Smooth muscle cell of the coronary artery (primary cell): ENCODE data around the gene NAV1. TPM values are rescaled to one million over a fixed set of nuclear protein-coding genes. Genes with fewer than 3 reads are reported as not detected.

Source experiments
- total RNA-seq: library from RNA; depleted of rRNA; stranded (reverse); fragments of >200 nt; gene quantifications from 2 replicates; pipeline ENCODE4 v1.2.3, GENCODE V29; 2014; ENCODE audit warnings: low replicate concordance

NAV1 gene
- 6.9 and 26.6 TPM in 2 replicates for total RNA-seq

GRCh38 chr1:201538612-201539551, at the start of gene NAV1:
NAV1 (plus strand) TSS chr1:201539127; CDS start chr1:201622885, 83,758 bp downstream.

DNA sequence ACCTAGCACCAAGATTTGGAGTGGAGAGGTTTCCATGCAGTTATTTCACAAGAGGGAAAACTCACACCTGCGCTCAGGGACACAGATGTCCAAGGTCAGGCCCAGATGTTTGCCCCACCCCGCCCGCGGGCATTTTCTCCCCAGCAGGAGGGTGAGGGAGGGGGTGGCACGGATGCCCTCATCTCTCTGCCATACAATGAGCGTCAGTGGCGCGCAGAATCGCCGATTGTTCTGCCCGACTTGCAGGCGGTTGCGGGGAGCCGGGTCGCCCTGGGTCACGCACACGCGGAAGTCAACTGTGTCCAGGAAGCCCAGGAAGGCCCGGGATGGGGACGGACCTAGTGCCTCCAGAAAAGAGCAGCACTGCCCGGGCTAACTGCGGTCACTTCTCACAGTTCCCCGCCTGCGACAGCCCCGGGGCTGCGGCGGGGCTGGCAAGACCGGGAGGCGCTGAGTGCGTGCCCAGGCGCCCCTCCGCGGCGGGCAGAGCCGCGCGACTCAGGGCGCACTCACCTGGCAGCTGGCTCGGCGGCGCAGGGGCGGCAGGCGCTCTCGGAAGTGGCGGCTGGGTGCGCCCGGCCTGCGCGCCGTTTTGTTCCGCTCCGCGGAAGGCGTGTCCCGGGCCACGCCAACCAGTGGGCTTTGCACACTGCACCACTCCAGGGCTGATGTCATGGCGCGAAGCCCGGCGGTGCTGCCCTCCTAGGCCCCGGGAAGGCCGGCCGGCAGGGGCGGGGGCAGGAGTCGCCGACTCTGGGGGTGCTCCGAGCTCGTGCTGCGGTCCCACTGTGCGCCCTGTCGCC, 32.2 kb upstream of the NAV1 start, which contains the start of gene CSRP1:
TSS of gene CSRP1 (minus strand) at position 567 of the 803 bp plus-strand sequence. CDS start 10,820 bp downstream, outside the sequence.

Other genes with a start within 250 kb of the NAV1 start
- 0.35 TPM in 1 of 2 replicates, not detected in the other for gene TNNT2, start 161.4 kb upstream of the NAV1 start, total RNA-seq
- gene LAD1, start 139.8 kb upstream of the NAV1 start, total RNA-seq = 1.1 TPM in 1 of 2 replicates, not detected in the other
- gene TNNI1, start 117.4 kb upstream of the NAV1 start, total RNA-seq = not detected in 2 replicates
- gene PHLDA3, start 69.9 kb upstream of the NAV1 start, total RNA-seq = 76.0 and 136 TPM in 2 replicates
- 179 and 270 TPM in 2 replicates for gene CSRP1, start 32.0 kb upstream of the NAV1 start, total RNA-seq